Smooth muscle cell (in vitro differentiated cells): Measurements from ENCODE around the gene DDX39B. TPM values are rescaled to one million over a fixed set of nuclear protein-coding genes. Genes with fewer than 3 reads are reported as not detected.
A peak's percentile ranks its signal among the peaks of the same experiment; 100 is the strongest.

Source experiments
- DNase-seq: peaks from one replicate; lab custom pipeline; 2025; ENCODE audit not compliant: unreplicated experiment; lab: John Stamatoyannopoulos, UW
- H2AFZ ChIP-seq: fragments of 200-600 bp; sonication (generic); 2 replicates; pipeline ENCODE4 v1.6.0; 2016; ENCODE audit warnings: antibody characterized with exemption, low read depth, mild to moderate bottlenecking
- H3F3A ChIP-seq: fragments of 200-600 bp; sonication (generic); 2 replicates; pipeline ENCODE4 v1.6.0; 2017; ENCODE audit warnings: antibody characterized with exemption, low read depth
- H3K27ac ChIP-seq: fragments of 200-600 bp; sonication (generic); 2 replicates; pipeline ENCODE4 v1.5.1; 2016; ENCODE audit warnings: low read depth, mild to moderate bottlenecking
- H3K27me3 ChIP-seq: fragments of 200-600 bp; sonication (generic); 2 replicates; pipeline ENCODE4 v1.6.1; 2016; ENCODE audit warnings: low read depth, mild to moderate bottlenecking
- H3K36me3 ChIP-seq: fragments of 200-600 bp; sonication (generic); 2 replicates; pipeline ENCODE4 v1.5.1; 2016; ENCODE audit warnings: low read depth
- H3K4me1 ChIP-seq: fragments of 200-600 bp; sonication (generic); 2 replicates; pipeline ENCODE4 v1.5.1; 2016; ENCODE audit warnings: low read depth
- H3K4me2 ChIP-seq: fragments of 200-600 bp; sonication (generic); 2 replicates; pipeline ENCODE4 v1.6.0; 2016; ENCODE audit warnings: mild to moderate bottlenecking
- H3K4me3 ChIP-seq: fragments of 200-600 bp; sonication (generic); 2 replicates; pipeline ENCODE4 v1.5.1; 2016; ENCODE audit warnings: mild to moderate bottlenecking
- H3K79me2 ChIP-seq: fragments of 200-600 bp; sonication (generic); 2 replicates; pipeline ENCODE4 v1.6.0; 2016; ENCODE audit warnings: low read depth, mild to moderate bottlenecking
- H3K9ac ChIP-seq: fragments of 200-600 bp; sonication (generic); 2 replicates; pipeline ENCODE4 v1.6.0; 2016; ENCODE audit warnings: low read depth
- H3K9me3 ChIP-seq: fragments of 200-600 bp; sonication (generic); replicated peaks from 2 replicates; pipeline ENCODE4 v1.5.1; 2016; ENCODE audit warnings: low read depth
- H4K20me1 ChIP-seq: fragments of 200-600 bp; sonication (generic); 2 replicates; pipeline ENCODE4 v1.6.0; 2016; ENCODE audit warnings: low read depth
- WGBS: methylation state at CpG from one replicate; pipeline ENCODE4 v1.1.7; 2016; ENCODE audit warnings: low lambda C conversion rate; 5-methylcytosine and 5-hydroxymethylcytosine counted together
- polyA plus RNA-seq: library from polyadenylated mRNA; unstranded; fragments of >200 nt; fragmentation: Nextera tagmentation; extraction: Ambion mirVana; gene quantifications from 2 replicates; pipeline ENCODE4 v1.2.1, GENCODE V29; 2016
- total RNA-seq: library from RNA; depleted of rRNA; stranded (reverse); fragments of >200 nt; gene quantifications from 2 replicates; pipeline ENCODE4 v1.2.3, GENCODE V29; 2014
- TF ChIP-seq, protein P1 (sequence below): fragments of 200-600 bp; sonication (generic); IDR thresholded peaks from 2 replicates; pipeline ENCODE4 v1.5.1; 2017; ENCODE audit warnings: borderline replicate concordance, mild to moderate bottlenecking, antibody characterized with exemption; ENCODE audit not compliant: insufficient read depth, poor library complexity, severe bottlenecking

Gene DDX39B
- total and polyA plus RNA-seq, 2 experiments from 2014 or later: 117 to 153 TPM

DNA sequence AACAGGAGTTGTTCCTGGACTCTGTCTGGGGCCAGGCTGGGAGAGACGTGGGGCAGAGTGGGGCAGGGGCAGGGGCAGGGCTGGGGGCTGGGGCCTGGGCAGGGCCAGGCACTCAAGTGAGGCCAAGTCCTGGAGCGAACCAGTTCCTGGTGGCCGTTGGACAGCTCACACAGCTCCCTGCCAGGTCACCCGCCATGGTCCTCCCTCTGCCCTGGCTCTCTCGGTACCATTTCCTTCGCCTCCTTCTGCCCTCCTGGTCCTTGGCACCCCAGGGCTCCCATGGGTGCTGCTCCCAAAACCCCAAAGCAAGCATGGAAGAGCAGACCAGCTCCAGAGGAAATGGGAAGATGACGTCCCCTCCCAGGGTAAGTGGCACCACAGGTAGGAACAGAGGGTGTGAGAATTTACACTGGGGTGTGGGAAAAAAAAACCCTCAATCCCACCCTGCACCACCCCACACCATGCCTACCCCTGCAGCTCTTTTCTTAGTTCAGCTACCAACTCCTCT, 12.9 kb downstream of the DDX39B start, which contains the start of gene MCCD1:
MCCD1 (plus strand) TSS at position 142 of the 508 bp plus-strand sequence; CDS start at position 195, 53 bp downstream.
- H3K4me2 ChIP-seq: no peak within 1 kb of the TSS

DNA sequence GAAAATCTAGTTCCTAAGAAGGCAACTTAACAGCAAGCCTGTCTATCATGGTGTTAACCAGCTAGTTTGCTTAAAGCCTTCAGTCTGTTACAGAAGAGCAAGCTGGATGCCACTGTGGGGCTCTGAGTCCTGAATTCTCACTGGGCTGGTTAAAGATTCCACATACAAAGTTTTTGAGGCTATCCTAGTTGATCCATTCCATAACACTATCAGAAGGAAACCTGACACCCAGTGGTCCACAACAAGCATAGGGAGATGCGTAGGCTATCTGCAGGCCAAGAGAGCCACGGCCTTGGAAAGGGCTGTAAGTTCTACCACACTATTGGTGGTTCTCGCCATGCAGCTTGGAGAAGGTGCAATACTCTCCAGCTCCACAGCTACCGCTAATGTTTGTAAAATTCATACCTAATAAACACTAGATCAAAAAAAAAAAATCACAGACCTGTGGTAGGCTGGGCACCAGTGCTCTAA, 13.5 kb downstream of the DDX39B start:
- TF ChIP-seq, protein P1, sequence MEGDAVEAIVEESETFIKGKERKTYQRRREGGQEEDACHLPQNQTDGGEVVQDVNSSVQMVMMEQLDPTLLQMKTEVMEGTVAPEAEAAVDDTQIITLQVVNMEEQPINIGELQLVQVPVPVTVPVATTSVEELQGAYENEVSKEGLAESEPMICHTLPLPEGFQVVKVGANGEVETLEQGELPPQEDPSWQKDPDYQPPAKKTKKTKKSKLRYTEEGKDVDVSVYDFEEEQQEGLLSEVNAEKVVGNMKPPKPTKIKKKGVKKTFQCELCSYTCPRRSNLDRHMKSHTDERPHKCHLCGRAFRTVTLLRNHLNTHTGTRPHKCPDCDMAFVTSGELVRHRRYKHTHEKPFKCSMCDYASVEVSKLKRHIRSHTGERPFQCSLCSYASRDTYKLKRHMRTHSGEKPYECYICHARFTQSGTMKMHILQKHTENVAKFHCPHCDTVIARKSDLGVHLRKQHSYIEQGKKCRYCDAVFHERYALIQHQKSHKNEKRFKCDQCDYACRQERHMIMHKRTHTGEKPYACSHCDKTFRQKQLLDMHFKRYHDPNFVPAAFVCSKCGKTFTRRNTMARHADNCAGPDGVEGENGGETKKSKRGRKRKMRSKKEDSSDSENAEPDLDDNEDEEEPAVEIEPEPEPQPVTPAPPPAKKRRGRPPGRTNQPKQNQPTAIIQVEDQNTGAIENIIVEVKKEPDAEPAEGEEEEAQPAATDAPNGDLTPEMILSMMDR: no peak
- Histone ChIP-seq H3K36me3 (peaks cover 9% of the 10 kb centered on the region), H2AFZ (no peak overlapping the region), H3K4me1 (no peaks in the 10 kb centered on the region), H3K27ac (no peak overlapping the region), H3K4me2 (no peak overlapping the region), H3K27me3 (no peaks in the 10 kb centered on the region), H3F3A (peaks cover 19% of the 10 kb centered on the region), H3K9ac (no peak overlapping the region), H3K79me2 (no peaks in the 10 kb centered on the region), H3K4me3 (no peak overlapping the region), H3K9me3 (no peaks in the 10 kb centered on the region), H4K20me1 (peaks cover 41% of the 10 kb centered on the region)
- 94% methylated on average over 4 of the region's 4 CpGs for WGBS
- DNase-seq: no peak

More for the DNA sequence above, 12.9 kb downstream of the DDX39B start, which contains the start of gene MCCD1:
- Histone ChIP-seq H3K79me2 (no peaks in the 10 kb centered on the region), H3K36me3 (peaks cover 11% of the 10 kb centered on the region), H2AFZ (no peak within 1 kb of the TSS), H3K4me1 (no peaks in the 10 kb centered on the region), H3K9me3 (no peaks in the 10 kb centered on the region), H3F3A (peaks cover 23% of the 10 kb centered on the region), H3K27ac (no peak within 1 kb of the TSS), H3K9ac (no peak within 1 kb of the TSS), H4K20me1 (peaks cover 46% of the 10 kb centered on the region), H3K27me3 (no peaks in the 10 kb centered on the region), H3K4me3 (no peak within 1 kb of the TSS)
- TF ChIP-seq, protein P1: no peak
- DNase-seq: no peak
- WGBS: 86% methylated on average over 7 of the region's 7 CpGs

DNA sequence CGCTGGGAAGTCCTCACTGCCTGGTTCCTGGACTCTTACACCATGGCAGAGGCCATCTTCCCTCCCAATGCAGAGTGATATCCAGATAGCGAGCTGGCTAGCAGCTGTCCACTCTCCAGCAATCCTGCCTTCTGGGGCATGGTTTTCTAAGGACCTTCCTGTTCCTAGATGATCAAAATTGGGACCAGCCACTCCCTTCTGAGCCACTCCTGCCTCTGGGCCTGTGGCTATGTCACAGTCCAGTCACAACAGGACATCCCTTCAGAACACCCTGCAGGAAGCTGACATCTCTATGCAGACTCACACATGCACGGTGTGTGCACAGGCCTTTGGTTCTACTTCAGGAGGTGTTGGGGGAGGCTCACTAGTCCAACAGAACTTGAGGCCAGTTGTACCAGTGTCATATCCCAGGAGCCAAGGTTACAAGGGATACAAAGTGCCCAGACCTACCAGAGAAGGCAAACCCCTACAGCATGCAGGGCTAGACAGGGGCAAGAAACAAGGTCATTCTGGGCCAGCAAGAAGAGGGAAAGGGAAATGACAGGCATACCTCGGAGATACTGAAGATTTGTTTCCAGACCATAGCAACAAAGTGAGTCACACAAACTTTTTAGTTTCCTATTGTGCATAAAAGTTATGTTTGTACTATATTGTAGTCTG, 15.7 kb downstream of the DDX39B start:
- Histone ChIP-seq H3K36me3 (no peaks in the 10 kb centered on the region), H3K27me3 (no peaks in the 10 kb centered on the region), H3K27ac (peak overlapping the region; percentile 31), H3K4me1 (no peaks in the 10 kb centered on the region), H3K4me3 (no peak overlapping the region), H3K9ac (no peak overlapping the region), H3K9me3 (no peaks in the 10 kb centered on the region), H3K4me2 (no peak overlapping the region), H4K20me1 (peaks cover 18% of the 10 kb centered on the region), H3F3A (peaks cover 5% of the 10 kb centered on the region), H2AFZ (no peak overlapping the region), H3K79me2 (no peaks in the 10 kb centered on the region)
- DNase-seq: no peak
- TF ChIP-seq, protein P1: no peak
- WGBS: 72% methylated on average over 4 of the region's 4 CpGs
